Naive B cell (primary cell): ENCODE results near the gene RIPOR3. TPM values are rescaled to one million over a fixed set of nuclear protein-coding genes. Genes with fewer than 3 reads are reported as not detected.
"Not testable (repeated sequence)": the region's sequence is repeated elsewhere in the genome, so short reads cannot be mapped to it uniquely, and the experiment has no call there.

Experiments
- ATAC-seq, 2 donors: fragments of 150-1000 bp; cut with Tn5 transposase; 2 replicates each; pipeline ENCODE4 v1.10.0; 2021; ENCODE audit warnings: low read depth in 2 of 2, mild to moderate bottlenecking in 2 of 2, moderate library complexity in 2 of 2
- DNase-seq: peaks from one replicate; pipeline ENCODE4 v3.0.0; 2022
- H3K27ac Mint-ChIP-seq, 6 donors: one replicate each; pipeline ENCODE4 v1.8.0; 2020 to 2022; ENCODE audit warnings: mild to moderate bottlenecking in 6 of 6, mixed read lengths in 6 of 6, moderate library complexity in 5 of 6, inconsistent platforms in 2 of 6
- H3K27me3 Mint-ChIP-seq, 3 donors: one replicate each; pipeline ENCODE4 v1.8.0; 2021 to 2022; ENCODE audit warnings: mixed read lengths in 3 of 3, mild to moderate bottlenecking in 1 of 3
- H3K36me3 Mint-ChIP-seq, 2 donors: one replicate each; pipeline ENCODE4 v1.8.0; 2020 to 2022; ENCODE audit warnings: mixed read lengths in 2 of 2, inconsistent platforms in 1 of 2, mild to moderate bottlenecking in 1 of 2
- H3K4me1 Mint-ChIP-seq, 3 donors: one replicate each; pipeline ENCODE4 v1.8.0; 2020 to 2022; ENCODE audit warnings: mixed read lengths in 3 of 3, inconsistent platforms in 1 of 3, mild to moderate bottlenecking in 1 of 3, moderate library complexity in 1 of 3
- H3K4me3 Mint-ChIP-seq, 8 donors: one replicate each; pipeline ENCODE4 v1.8.0; 2020 to 2022; ENCODE audit warnings: mild to moderate bottlenecking in 8 of 8, mixed read lengths in 8 of 8, moderate library complexity in 8 of 8, inconsistent platforms in 2 of 8
- H3K9me3 Mint-ChIP-seq, 7 donors: one replicate each; pipeline ENCODE4 v1.8.0; 2020 to 2022; ENCODE audit warnings: mixed read lengths in 7 of 7, mild to moderate bottlenecking in 5 of 7, inconsistent platforms in 2 of 7, moderate library complexity in 1 of 7
- polyA plus RNA-seq, 6 donors: library from polyadenylated mRNA; unstranded; fragments of 300-500 nt; fragmentation: Illumina TruSeq; gene quantifications; one replicate each; pipeline ENCODE4 v1.2.3, GENCODE V29; 2021; ENCODE audit warnings: low read depth in 6 of 6

The RIPOR3 gene
- polyA plus RNA-seq, 6 donors from 2014 or later = 1.4 to 3.0 (median 2.1) TPM; not detected in 1

DNA sequence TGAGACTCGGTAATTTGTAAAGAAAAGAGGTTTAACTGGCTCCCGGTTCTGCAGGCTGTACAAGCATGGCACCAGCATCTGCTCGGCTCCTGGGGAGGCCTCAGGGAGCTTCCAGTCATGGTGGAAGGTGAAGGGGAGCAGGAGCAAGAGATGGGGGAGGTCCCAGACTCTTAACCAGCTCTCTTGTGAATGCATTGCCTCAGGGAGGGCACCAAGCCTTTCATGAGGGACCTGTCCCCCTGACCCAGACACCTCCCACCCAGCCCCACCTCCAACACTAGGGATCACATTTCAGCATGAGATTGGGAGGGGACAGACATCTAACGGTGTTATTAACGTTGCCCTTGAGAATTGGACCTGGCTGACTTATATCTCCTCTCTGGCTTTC, 112.6 kb downstream of the RIPOR3 start:
- Mint-ChIP-seq H3K9me3 (no peaks in the 10 kb centered on the region), H3K27me3 (no peaks in the 10 kb centered on the region), H3K27ac (peak overlapping the region in 4 of 6 donors; percentile 34 to 84 (median 64)), H3K36me3 (peaks cover 15 to 25% of the 10 kb centered on the region in 2 donors), H3K4me3 (no peak overlapping the region), H3K4me1 (peaks cover 32 to 48% (median 34%) of the 10 kb centered on the region in 3 donors)
- no peak for ATAC-seq
- DNase-seq = no peak

DNA sequence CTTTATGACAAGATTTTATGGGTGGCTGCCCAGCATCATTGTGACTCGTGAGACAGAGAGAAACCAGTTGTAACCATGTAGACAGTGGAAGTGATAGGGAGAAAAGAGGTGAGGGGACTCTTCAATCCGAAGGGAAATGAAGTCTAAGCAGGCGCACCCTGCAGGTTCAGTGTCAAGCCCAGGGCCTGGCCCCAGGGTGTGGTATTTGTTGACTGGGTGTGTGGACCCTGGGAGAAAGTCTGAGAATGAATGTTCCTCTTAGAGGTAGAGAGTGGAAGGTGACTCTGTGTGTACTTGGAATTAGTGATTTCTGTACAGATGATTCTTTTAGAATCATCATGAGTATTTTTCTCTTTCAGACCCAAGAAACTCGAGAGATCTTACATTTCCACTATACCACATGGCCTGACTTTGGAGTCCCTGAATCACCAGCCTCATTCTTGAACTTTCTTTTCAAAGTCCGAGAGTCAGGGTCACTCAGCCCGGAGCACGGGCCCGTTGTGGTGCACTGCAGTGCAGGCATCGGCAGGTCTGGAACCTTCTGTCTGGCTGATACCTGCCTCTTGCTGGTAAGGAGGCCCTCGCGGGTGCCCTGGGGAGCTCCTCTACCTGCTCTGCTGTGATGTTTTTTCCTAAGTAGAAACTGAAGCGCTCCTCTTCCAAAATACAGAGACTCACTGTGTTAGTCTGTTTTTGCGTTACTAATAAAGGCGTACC, 113.1 kb downstream of the RIPOR3 start:
- H3K36me3 Mint-ChIP-seq = peaks cover 11 to 25% of the 10 kb centered on the region in 2 donors
- no peaks in the 10 kb centered on the region for H3K27me3 Mint-ChIP-seq

DNA sequence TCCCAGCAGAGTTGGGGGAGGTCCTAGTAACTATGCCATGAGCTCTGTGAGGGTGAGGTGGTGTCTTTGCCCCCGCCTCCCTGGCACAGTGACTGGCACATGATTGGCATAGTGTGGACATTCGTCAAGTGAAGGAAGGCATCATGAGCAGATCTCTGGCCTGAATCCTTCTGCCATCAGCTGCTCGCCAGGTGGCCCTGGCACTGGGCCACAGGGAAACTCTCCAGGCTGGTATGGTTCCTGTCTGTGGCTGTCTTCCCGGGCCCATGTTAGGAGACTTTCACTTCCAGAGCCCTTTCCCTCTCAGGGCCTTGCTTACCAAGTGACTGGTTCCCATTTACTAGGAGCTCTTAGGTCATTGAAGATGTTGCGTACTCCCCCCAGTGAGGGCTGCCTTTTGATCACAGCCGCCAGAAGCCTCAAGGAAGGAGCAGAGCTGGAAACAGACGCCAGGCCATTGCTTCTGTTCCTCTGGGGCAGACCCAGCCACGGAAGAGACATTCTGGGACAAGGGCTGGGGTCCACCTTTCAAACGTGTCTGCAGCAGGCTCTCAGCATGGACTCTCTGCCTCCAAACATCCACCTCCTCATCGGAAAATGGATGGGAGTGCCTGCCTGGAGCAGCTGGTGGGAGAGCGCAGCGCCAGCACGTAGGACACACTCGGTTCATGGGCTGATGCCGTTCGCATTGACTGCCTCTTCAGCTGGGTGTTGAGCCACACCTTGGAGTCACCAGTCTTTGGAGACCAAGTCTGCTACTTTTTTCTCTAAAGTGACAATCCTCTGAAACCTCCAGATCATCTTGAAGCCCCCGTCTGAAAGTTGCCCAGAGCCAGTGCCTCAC, 113.9 kb downstream of the RIPOR3 start:
- Mint-ChIP-seq H3K36me3 (peaks cover 8 to 25% of the 10 kb centered on the region in 2 donors), H3K4me3 (peak overlapping the region in 1 of 8 donors; percentile 12), H3K27ac (peak overlapping the region in 2 of 6 donors; percentile 75 to 93), H3K9me3 (no peaks in the 10 kb centered on the region), H3K4me1 (peaks cover 30 to 46% (median 33%) of the 10 kb centered on the region in 3 donors), H3K27me3 (no peaks in the 10 kb centered on the region)
- DNase-seq (no peak), ATAC-seq (no peak)

More for the DNA sequence above, 113.1 kb downstream of the RIPOR3 start:
- Mint-ChIP-seq H3K9me3 (no peaks in the 10 kb centered on the region), H3K4me3 (no peak overlapping the region), H3K4me1 (peaks cover 30 to 46% (median 32%) of the 10 kb centered on the region in 3 donors), H3K27ac (peak overlapping the region in 3 of 6 donors; percentile 71 to 93 (median 75))
- ATAC-seq (no peak), DNase-seq (no peak)

DNA sequence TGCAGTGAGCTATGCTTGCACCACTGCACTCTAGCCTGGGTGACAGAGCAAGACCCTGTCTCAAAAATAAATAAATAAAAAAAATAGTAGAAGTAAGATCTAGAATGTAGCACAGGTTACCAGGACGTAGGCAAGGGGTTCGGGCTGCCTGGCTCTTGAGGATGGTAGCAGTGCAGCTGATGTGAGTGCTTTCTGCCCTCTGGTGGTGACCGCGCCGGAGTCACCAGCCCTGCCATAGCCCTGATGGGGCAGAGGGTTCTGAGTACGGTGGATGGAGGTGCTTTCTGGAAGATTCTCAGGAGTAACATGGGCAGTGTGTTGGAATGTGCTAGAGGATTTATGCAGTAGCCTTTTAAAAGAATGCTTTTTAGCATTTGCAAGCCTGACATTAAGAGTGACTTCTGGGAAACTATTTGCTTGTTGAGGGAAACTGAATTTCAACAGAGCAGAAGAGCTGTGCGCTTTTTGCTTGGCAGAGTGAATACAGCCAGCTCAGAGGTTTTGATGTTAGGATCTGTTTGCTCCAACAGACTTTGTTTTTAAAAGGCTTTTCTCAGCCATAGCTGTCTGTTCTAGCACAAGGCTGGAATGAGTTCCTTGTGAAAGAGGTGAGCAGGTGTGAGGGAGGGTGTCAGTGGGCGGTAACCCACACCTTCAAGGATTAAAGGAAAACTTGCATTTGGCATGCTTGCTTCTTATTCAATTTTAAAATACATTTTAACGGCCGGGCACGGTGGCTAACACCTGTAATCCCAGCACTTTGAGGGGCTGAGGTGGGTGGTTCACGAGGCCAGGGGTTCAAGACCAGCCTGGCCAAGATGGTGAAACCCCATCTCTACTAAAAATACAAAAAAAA, 115.2 kb downstream of the RIPOR3 start:
- peak; percentile 53 for DNase-seq
- Mint-ChIP-seq H3K36me3 (peaks cover 8 to 25% of the 10 kb centered on the region in 2 donors), H3K9me3 (no peaks in the 10 kb centered on the region), H3K4me1 (peaks cover 33 to 50% (median 38%) of the 10 kb centered on the region in 3 donors), H3K27me3 (no peaks in the 10 kb centered on the region), H3K4me3 (no peak overlapping the region), H3K27ac (peak overlapping the region in 5 of 6 donors; percentile 42 to 92 (median 78))
- peak; percentile 90 to 95 for ATAC-seq

DNA sequence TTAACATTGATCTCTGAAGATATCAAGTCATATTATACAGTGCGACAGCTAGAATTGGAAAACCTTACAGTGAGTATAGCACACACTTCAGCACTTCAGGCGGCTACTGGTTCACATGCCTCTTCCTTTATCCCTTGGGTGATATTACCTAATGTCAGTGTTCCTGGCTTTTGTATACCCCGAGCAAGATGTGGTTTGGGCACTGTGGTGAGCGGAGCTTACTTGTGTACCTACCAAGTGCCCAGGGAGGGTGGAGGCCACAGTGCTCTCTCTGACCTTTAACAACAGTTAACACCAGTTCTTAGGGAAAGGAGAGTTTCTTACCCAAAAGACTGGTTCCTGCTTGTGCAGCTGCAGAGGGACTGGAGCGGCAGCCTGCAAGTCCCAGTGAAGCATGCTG, 116.8 kb downstream of the RIPOR3 start:
- Mint-ChIP-seq H3K4me3 (peak overlapping the region in 1 of 8 donors; percentile 48), H3K27ac (peak overlapping the region in 4 of 6 donors; percentile 73 to 92 (median 86)), H3K9me3 (no peaks in the 10 kb centered on the region), H3K4me1 (peaks cover 25 to 51% (median 47%) of the 10 kb centered on the region in 3 donors), H3K36me3 (peaks cover 8 to 13% of the 10 kb centered on the region in 2 donors), H3K27me3 (no peaks in the 10 kb centered on the region)
- DNase-seq (no peak), ATAC-seq (no peak)

DNA sequence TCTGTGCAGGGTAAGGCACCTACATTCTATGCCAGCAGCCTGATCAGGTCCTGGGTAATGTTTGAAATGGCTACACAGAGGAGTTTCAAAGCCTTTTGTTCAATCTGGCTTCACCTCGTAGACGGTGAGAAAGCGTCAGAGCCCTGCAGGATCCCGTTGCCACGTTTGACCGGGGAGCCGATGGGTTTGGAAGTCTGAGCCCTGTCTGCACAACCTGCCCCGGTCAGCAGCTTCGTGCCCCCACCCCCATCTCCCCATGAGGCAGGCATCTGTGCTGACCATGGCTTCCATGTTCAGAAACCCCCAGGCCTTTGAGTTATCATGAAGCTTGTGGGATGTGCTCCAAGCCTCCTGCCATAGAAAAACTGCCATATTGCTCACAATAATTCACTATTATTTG, 117.2 kb downstream of the RIPOR3 start:
- peak overlapping the region in 1 of 8 donors; percentile 47 for H3K4me3 Mint-ChIP-seq

DNA sequence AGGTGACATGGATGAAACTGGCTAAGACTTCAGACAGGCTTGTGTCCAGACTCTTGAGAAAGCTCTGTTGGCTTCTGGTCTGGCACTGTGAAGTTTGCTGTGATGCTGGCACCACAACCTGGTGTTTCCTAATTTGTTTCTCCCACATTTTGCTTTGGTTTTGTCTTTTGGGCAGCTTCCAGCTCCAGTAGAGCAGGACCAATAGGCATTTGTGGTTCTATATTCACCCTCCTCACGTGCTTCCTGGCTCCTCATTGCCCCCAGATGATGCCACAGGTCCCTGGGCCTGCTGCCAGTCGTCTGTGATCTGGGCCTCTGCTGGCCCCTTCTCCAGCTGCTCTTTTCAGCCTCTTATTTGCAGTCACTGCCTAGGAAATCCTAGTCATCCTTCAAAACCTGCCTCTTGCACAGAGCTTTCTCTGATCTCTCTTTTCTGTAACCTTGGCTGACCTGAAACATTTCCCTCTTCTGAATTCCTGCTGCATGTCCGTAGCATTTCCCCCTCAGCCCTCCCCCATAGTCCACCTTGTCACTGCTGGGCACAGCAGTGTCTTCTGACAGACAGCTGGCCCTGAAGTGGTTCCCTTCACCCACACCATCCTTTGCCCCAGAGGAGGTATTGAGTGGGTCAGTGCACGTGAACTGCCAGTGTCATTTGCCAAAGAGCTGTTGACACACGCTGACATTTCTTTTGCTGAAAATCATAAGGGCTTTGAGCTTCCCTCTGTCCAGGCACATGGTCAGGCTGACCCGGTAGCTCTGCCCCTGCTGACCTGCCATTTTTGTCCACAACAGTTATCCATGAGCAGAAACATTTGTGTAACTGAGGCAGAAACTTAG, 118.2 kb downstream of the RIPOR3 start:
- no peaks in the 10 kb centered on the region for H3K9me3 Mint-ChIP-seq
- peak overlapping the region in 4 of 8 donors; percentile 10 to 39 (median 20) for H3K4me3 Mint-ChIP-seq
- peak overlapping the region in 5 of 6 donors; percentile 68 to 90 (median 81) for H3K27ac Mint-ChIP-seq
- peaks cover 13 to 18% of the 10 kb centered on the region in 2 donors for H3K36me3 Mint-ChIP-seq
- no peaks in the 10 kb centered on the region for H3K27me3 Mint-ChIP-seq
- peaks cover 32 to 62% (median 55%) of the 10 kb centered on the region in 3 donors for H3K4me1 Mint-ChIP-seq
- ATAC-seq (no peak), DNase-seq (no peak)

More for the DNA sequence above, 117.2 kb downstream of the RIPOR3 start:
- no peak for ATAC-seq
- Mint-ChIP-seq H3K27me3 (no peaks in the 10 kb centered on the region), H3K27ac (peak overlapping the region in 4 of 6 donors; percentile 19 to 84 (median 72)), H3K4me1 (peaks cover 30 to 56% (median 51%) of the 10 kb centered on the region in 3 donors), H3K9me3 (no peaks in the 10 kb centered on the region), H3K36me3 (peaks cover 12 to 13% of the 10 kb centered on the region in 2 donors)
- no peak for DNase-seq

DNA sequence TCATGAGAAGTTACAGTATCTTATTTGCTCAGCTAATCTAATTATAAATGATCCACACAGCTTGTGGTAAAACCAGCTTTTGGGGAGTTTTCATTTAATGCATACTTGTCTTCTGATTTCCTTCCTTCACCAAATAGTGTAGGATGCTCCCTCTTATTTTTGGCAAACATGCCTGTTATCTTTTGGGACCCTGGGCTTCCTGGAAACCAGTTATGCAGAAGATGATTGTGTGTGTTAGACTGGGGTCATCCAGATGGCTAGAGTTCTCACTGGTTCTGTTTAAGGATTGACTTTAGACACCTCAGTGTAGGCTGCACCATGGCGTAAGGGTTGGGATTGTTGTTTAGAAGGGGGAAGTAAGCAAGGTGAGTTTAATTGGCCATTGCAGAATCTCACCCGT, 119.9 kb downstream of the RIPOR3 start:
- Mint-ChIP-seq H3K27ac (peak overlapping the region in 4 of 6 donors; percentile 42 to 91 (median 77)), H3K4me3 (no peak overlapping the region), H3K36me3 (peaks cover 10 to 27% of the 10 kb centered on the region in 2 donors), H3K9me3 (no peaks in the 10 kb centered on the region), H3K4me1 (peaks cover 40 to 68% (median 59%) of the 10 kb centered on the region in 3 donors), H3K27me3 (no peaks in the 10 kb centered on the region)
- ATAC-seq (no peak), DNase-seq (no peak)

DNA sequence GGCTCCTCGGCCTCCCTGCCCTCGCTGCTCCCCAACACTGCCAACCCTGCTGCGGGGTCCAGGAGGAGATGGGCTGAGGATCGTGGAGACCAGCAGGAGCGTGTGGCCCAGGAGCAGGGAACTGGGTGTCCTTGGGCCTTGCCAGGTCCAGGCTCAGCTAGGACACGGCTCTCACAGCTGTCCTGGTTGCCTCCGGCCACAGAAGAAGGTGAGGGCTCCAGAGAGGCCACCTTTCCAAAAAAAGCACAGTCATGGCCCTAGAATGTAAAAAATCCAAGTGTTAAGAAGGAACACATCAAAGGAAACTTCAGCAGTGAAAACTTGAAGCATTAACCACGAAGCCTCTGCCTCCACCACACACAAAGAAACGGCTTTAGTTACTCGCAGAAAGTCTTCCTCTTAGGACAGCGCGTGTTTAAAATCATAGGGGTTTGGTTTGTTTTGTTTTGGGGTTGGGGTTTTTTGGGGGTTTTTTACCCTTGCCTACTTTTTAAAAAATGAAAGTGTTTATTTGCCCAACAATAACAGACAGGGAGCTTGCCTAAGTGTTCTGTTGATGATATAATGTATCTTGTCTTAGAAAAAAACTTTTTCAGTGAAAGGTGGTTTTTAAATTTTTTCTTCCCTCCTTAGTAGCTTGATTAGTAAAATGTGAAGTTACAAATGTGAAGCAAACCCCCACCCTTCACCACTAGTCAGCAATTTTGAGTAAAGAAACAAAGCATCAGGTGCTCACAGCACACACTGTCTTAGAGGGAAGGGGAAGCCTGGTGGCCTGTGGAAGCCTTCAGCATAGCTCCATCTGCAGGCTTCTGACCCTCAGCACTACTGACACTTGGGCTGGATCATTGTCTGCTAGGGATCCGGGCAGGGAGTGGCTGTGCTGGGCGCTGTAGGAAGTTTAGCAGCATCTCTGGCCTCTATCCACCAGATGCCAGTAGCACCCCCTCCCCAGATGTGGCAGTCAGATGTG, 121.2 kb downstream of the RIPOR3 start:
- DNase-seq = peak; percentile 34
- H3K36me3 Mint-ChIP-seq = peaks cover 10 to 29% of the 10 kb centered on the region in 2 donors
- H3K27me3 Mint-ChIP-seq = no peaks in the 10 kb centered on the region
- H3K4me1 Mint-ChIP-seq = peaks cover 38 to 63% (median 59%) of the 10 kb centered on the region in 3 donors
- H3K27ac Mint-ChIP-seq = peak overlapping the region; percentile 11 to 80 (median 72)
- no peaks in the 10 kb centered on the region for H3K9me3 Mint-ChIP-seq
- peak; percentile 89 for ATAC-seq
- peak overlapping the region in 3 of 8 donors; percentile 6 to 28 (median 17) for H3K4me3 Mint-ChIP-seq

DNA sequence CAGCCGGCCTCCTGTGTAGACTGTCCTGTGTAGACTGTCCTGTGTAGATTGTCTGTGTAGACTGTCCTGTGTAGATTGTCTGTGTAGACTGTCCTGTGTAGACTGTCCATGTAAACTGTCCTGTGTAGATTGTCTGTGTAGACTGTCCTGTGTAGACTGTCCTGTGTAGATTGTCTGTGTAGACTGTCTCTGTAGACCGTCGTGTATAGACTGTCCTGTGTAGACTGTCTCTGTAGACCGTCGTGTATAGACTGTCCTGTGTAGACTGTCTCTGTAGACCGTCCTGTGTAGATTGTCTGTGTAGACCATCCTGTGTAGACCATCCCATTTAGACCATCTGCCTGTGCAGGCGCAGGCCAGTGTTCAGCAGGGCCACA, 121.9 kb downstream of the RIPOR3 start:
- not testable (repeated sequence) for H3K9me3 Mint-ChIP-seq, DNase-seq, H3K27me3 Mint-ChIP-seq, ATAC-seq
- Mint-ChIP-seq H3K27ac (peak overlapping the region in 3 of 6 donors; percentile 71 to 80 (median 76)), H3K36me3 (peaks cover 3 to 29% of the 10 kb centered on the region in 2 donors), H3K4me1 (peaks cover 38 to 57% (median 56%) of the 10 kb centered on the region in 3 donors), H3K4me3 (peak overlapping the region in 1 of 8 donors; percentile 29)

DNA sequence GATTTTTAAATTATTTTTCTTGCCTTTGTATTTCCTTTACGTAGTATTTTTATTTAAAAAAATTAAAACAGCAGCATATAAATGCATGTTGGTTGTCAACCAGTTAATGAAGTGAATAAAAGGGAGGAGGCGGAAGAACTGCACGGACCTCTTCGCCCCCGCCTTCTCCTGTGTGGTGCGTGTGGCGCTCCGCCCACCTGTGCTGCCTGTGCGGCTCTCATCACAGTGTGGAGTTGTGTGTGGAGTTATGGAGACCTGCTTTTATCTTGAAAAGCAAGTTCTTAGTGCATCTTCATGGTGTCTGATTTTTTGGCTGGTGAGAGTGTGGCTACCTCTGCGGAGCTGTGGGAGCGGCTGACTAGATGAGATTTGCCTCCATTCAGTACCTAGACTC, 122.8 kb downstream of the RIPOR3 start:
- H3K36me3 Mint-ChIP-seq = peaks cover 0 to 29% of the 10 kb centered on the region in 2 donors
- H3K9me3 Mint-ChIP-seq = no peaks in the 10 kb centered on the region
- H3K4me3 Mint-ChIP-seq = peak overlapping the region in 1 of 8 donors; percentile 15
- no peak for ATAC-seq
- H3K27me3 Mint-ChIP-seq = no peaks in the 10 kb centered on the region
- H3K27ac Mint-ChIP-seq = peak overlapping the region in 4 of 6 donors; percentile 64 to 82 (median 78)
- peaks cover 38 to 56% (median 55%) of the 10 kb centered on the region in 3 donors for H3K4me1 Mint-ChIP-seq
- DNase-seq = no peak
